WTC11 (cell line): ENCODE measurements around the gene SFRP2. TPM values are rescaled to one million over a fixed set of nuclear protein-coding genes. Genes with fewer than 3 reads are reported as not detected.

Source experiments
- ATAC-seq: fragments of 200-7000 bp; cut with Tn5 transposase; 2 replicates; pipeline ENCODE4 v1.10.0; 2021; ENCODE audit warnings: mild to moderate bottlenecking, moderate library complexity
- CTCF ChIA-PET: fragments of 300-600 bp; sonication (Branson Sonifier 250); formaldehyde crosslinking; loops from one replicate; lab custom pipeline; 2021; ENCODE audit warnings: antibody characterized with exemption; lab: Charles Lee
- POLR2A ChIA-PET: fragments of 350-600 bp; sonication (Branson Sonifier 250); formaldehyde crosslinking; loops from one replicate; lab custom pipeline; 2021; ENCODE audit warnings: antibody characterized with exemption; lab: Charles Lee
- DNase-seq: peaks from one replicate; pipeline ENCODE4 v3.0.0; 2021; ENCODE audit warnings: low spot score
- H3K27ac Mint-ChIP-seq: 2 replicates; pipeline ENCODE4 v1.8.0; 2021; ENCODE audit warnings: mixed read lengths
- H3K27me3 Mint-ChIP-seq: 2 replicates; pipeline ENCODE4 v1.8.0; 2021; ENCODE audit warnings: low read depth, mild to moderate bottlenecking, moderate library complexity, mixed read lengths
- H3K36me3 Mint-ChIP-seq: 2 replicates; pipeline ENCODE4 v1.8.0; 2021; ENCODE audit warnings: mixed read lengths
- H3K4me1 Mint-ChIP-seq: 2 replicates; pipeline ENCODE4 v1.8.0; 2022; ENCODE audit warnings: mixed read lengths
- H3K4me3 Mint-ChIP-seq: 2 replicates; pipeline ENCODE4 v1.8.0; 2021; ENCODE audit warnings: mild to moderate bottlenecking, moderate library complexity, mixed read lengths
- H3K9me3 Mint-ChIP-seq: 2 replicates; pipeline ENCODE4 v1.8.0; 2021; ENCODE audit warnings: mixed read lengths
- E2F5 ChIP-seq: sonication (generic); formaldehyde crosslinking; IDR thresholded peaks from 2 replicates; pipeline ENCODE4 v1.8.1; 2022; ENCODE audit warnings: mild to moderate bottlenecking, moderate library complexity, missing genetic modification reagents
- ELF4 ChIP-seq: sonication (generic); formaldehyde crosslinking; IDR thresholded peaks from 2 replicates; pipeline ENCODE4 v1.8.1; 2022; ENCODE audit warnings: low read depth, mild to moderate bottlenecking, moderate library complexity, missing genetic modification reagents
- ESRRA ChIP-seq: sonication (generic); formaldehyde crosslinking; IDR thresholded peaks from 2 replicates; pipeline ENCODE4 v1.8.1; 2022; ENCODE audit warnings: mild to moderate bottlenecking, missing genetic modification reagents, borderline replicate concordance
- FOXJ3 ChIP-seq: sonication (generic); formaldehyde crosslinking; IDR thresholded peaks from 2 replicates; pipeline ENCODE4 v1.9.0; 2021; ENCODE audit warnings: missing genetic modification reagents, mild to moderate bottlenecking, borderline replicate concordance
- FOXK1 ChIP-seq: sonication (generic); formaldehyde crosslinking; IDR thresholded peaks from 2 replicates; pipeline ENCODE4 v1.8.0; 2022; ENCODE audit warnings: mild to moderate bottlenecking, moderate library complexity, missing genetic modification reagents
- FOXP1 ChIP-seq: sonication (generic); formaldehyde crosslinking; IDR thresholded peaks from 2 replicates; pipeline ENCODE4 v1.8.0; 2022; ENCODE audit warnings: missing genetic modification reagents, mild to moderate bottlenecking, moderate library complexity, borderline replicate concordance
- GRHL2 ChIP-seq: fragments of 250-450 bp; sonication (Bioruptor Pico); IDR thresholded peaks from 2 replicates; pipeline ENCODE4 v1.8.0; 2022; ENCODE audit warnings: mild to moderate bottlenecking, moderate library complexity; ENCODE audit not compliant: insufficient replicate concordance, severe bottlenecking
- NFATC4 ChIP-seq: fragments of 250-450 bp; sonication (Bioruptor Pico); IDR thresholded peaks from 2 replicates; pipeline ENCODE4 v1.9.0; 2021; ENCODE audit warnings: mild to moderate bottlenecking
- NR3C1 ChIP-seq: sonication (generic); formaldehyde crosslinking; conservative IDR thresholded peaks from 2 replicates; pipeline ENCODE4 v1.8.1; 2023; ENCODE audit warnings: low read depth, mild to moderate bottlenecking, missing genetic modification reagents
- PRRX2 ChIP-seq: fragments of 250-450 bp; sonication (Bioruptor Pico); IDR thresholded peaks from 2 replicates; pipeline ENCODE4 v1.8.0; 2021; ENCODE audit warnings: mild to moderate bottlenecking
- RELA ChIP-seq: sonication (generic); formaldehyde crosslinking; IDR thresholded peaks from 2 replicates; pipeline ENCODE4 v1.8.1; 2022; ENCODE audit warnings: missing genetic modification reagents, mild to moderate bottlenecking, borderline replicate concordance
- RORB ChIP-seq: fragments of 250-450 bp; sonication (Bioruptor Pico); IDR thresholded peaks from 2 replicates; pipeline ENCODE4 v1.9.0; 2021; ENCODE audit warnings: mild to moderate bottlenecking
- SP1 ChIP-seq: sonication (generic); formaldehyde crosslinking; conservative IDR thresholded peaks from 2 replicates; pipeline ENCODE4 v1.8.1; 2022; ENCODE audit warnings: missing genetic modification reagents
- TEAD4 ChIP-seq: sonication (generic); formaldehyde crosslinking; IDR thresholded peaks from 2 replicates; pipeline ENCODE4 v1.8.0; 2022; ENCODE audit warnings: mild to moderate bottlenecking, missing genetic modification reagents
- ZNF317 ChIP-seq: sonication (generic); formaldehyde crosslinking; IDR thresholded peaks from 2 replicates; pipeline ENCODE4 v1.8.1; 2023; ENCODE audit warnings: low read depth, mild to moderate bottlenecking, moderate library complexity, missing genetic modification reagents, borderline replicate concordance
- ZNF423 ChIP-seq: fragments of 250-450 bp; sonication (Bioruptor Pico); IDR thresholded peaks from 2 replicates; pipeline ENCODE4 v2.1.2; 2022; ENCODE audit warnings: mild to moderate bottlenecking, moderate library complexity
- ZNF671 ChIP-seq: fragments of 250-450 bp; sonication (Bioruptor Pico); IDR thresholded peaks from 2 replicates; pipeline ENCODE4 v1.8.0; 2021; ENCODE audit warnings: mild to moderate bottlenecking
- total RNA-seq: library from RNA; stranded (reverse); gene quantifications from 3 replicates; pipeline ENCODE4 v1.2.3, GENCODE V29; 2021
- TF ChIP-seq, protein P1 (sequence below): sonication (generic); formaldehyde crosslinking; IDR thresholded peaks from 2 replicates; pipeline ENCODE4 v1.8.1; 2023; ENCODE audit warnings: mild to moderate bottlenecking, missing genetic modification reagents, moderate library complexity
- TF ChIP-seq, protein P2 (sequence below): sonication (generic); formaldehyde crosslinking; IDR thresholded peaks from 2 replicates; pipeline ENCODE4 v1.8.0; 2023; ENCODE audit warnings: missing genetic modification reagents
- TF ChIP-seq, protein P3 (sequence below): sonication (generic); formaldehyde crosslinking; IDR thresholded peaks from 2 replicates; pipeline ENCODE4 v1.8.1; 2022; ENCODE audit warnings: low read depth, mild to moderate bottlenecking, moderate library complexity, missing genetic modification reagents, borderline replicate concordance
- TF ChIP-seq, protein P4 (sequence below): sonication (generic); formaldehyde crosslinking; IDR thresholded peaks from 2 replicates; pipeline ENCODE4 v1.8.1; 2023; ENCODE audit warnings: mild to moderate bottlenecking, missing genetic modification reagents, borderline replicate concordance

The SFRP2 gene
- total RNA-seq, 1 experiment from 2014 or later = 417 TPM

DNA sequence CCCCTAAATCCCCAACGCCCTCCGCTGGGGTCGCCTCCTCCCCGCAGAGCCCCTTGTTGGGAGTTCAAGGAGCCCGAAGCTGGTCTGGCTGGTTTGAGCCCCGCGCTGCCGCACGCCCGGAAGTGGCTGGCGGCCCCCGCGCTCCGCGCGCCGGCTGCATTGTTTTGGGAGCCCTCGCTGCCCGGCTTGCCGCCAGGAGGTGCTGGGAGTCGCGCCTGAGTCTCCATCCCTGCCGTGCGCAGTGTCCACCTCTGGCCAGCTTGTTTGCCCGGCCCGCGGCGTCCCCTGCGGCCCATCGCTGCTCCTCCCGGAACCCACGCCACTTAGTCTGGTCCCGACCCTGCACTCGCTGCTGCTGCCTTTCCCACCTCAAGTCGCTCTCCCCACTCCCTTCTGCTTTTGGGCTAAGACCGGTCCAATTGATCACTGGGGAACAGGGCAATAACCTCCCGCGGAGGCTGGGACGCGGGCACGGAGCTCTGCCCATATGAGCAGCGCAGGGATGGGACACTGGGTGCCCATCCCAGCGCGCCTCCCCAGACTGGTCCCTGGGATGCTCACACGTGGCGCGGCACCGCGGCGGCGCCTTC lies 2.2 kb upstream of the SFRP2 start (continued):
- TF ChIP-seq, protein P1, sequence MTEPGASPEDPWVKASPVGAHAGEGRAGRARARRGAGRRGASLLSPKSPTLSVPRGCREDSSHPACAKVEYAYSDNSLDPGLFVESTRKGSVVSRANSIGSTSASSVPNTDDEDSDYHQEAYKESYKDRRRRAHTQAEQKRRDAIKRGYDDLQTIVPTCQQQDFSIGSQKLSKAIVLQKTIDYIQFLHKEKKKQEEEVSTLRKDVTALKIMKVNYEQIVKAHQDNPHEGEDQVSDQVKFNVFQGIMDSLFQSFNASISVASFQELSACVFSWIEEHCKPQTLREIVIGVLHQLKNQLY (CRISPR knock-in tag) = no peak
- no peak for TF ChIP-seq ZNF317 (CRISPR knock-in tag)
- no peak for TF ChIP-seq ELF4 (CRISPR knock-in tag)
- TF ChIP-seq, protein P2, sequence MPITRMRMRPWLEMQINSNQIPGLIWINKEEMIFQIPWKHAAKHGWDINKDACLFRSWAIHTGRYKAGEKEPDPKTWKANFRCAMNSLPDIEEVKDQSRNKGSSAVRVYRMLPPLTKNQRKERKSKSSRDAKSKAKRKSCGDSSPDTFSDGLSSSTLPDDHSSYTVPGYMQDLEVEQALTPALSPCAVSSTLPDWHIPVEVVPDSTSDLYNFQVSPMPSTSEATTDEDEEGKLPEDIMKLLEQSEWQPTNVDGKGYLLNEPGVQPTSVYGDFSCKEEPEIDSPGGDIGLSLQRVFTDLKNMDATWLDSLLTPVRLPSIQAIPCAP (CRISPR knock-in tag) = peak; percentile 39; the same call in 1 of the 2 replicates
- no peak for TF ChIP-seq NR3C1 (CRISPR knock-in tag)
- TF ChIP-seq TEAD4 (CRISPR knock-in tag) = 0 out of 2 replicates have a peak, but pooled peaks have one; percentile 8
- TF ChIP-seq ZNF423 = peak; percentile 61
- TF ChIP-seq RORB (CRISPR knock-in tag) = no peak
- no peak for TF ChIP-seq FOXJ3 (CRISPR knock-in tag)
- peak; percentile 52; the same call in 1 of the 2 replicates for TF ChIP-seq ESRRA (CRISPR knock-in tag)
- TF ChIP-seq, protein P3, sequence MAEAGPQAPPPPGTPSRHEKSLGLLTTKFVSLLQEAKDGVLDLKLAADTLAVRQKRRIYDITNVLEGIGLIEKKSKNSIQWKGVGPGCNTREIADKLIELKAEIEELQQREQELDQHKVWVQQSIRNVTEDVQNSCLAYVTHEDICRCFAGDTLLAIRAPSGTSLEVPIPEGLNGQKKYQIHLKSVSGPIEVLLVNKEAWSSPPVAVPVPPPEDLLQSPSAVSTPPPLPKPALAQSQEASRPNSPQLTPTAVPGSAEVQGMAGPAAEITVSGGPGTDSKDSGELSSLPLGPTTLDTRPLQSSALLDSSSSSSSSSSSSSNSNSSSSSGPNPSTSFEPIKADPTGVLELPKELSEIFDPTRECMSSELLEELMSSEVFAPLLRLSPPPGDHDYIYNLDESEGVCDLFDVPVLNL (CRISPR knock-in tag) = peak; percentile 49; the same call in 1 of the 2 replicates
- TF ChIP-seq ZNF671 = no peak
- 0 out of 2 replicates have a peak, but pooled peaks have one; percentile 57 for TF ChIP-seq FOXP1 (CRISPR knock-in tag)
- TF ChIP-seq PRRX2 = peak; percentile 13; the same call in 1 of the 2 replicates
- peak; percentile 67; the same call in 1 of the 2 replicates for TF ChIP-seq SP1 (CRISPR knock-in tag)
- TF ChIP-seq, protein P4, sequence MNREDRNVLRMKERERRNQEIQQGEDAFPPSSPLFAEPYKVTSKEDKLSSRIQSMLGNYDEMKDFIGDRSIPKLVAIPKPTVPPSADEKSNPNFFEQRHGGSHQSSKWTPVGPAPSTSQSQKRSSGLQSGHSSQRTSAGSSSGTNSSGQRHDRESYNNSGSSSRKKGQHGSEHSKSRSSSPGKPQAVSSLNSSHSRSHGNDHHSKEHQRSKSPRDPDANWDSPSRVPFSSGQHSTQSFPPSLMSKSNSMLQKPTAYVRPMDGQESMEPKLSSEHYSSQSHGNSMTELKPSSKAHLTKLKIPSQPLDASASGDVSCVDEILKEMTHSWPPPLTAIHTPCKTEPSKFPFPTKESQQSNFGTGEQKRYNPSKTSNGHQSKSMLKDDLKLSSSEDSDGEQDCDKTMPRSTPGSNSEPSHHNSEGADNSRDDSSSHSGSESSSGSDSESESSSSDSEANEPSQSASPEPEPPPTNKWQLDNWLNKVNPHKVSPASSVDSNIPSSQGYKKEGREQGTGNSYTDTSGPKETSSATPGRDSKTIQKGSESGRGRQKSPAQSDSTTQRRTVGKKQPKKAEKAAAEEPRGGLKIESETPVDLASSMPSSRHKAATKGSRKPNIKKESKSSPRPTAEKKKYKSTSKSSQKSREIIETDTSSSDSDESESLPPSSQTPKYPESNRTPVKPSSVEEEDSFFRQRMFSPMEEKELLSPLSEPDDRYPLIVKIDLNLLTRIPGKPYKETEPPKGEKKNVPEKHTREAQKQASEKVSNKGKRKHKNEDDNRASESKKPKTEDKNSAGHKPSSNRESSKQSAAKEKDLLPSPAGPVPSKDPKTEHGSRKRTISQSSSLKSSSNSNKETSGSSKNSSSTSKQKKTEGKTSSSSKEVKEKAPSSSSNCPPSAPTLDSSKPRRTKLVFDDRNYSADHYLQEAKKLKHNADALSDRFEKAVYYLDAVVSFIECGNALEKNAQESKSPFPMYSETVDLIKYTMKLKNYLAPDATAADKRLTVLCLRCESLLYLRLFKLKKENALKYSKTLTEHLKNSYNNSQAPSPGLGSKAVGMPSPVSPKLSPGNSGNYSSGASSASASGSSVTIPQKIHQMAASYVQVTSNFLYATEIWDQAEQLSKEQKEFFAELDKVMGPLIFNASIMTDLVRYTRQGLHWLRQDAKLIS (CRISPR knock-in tag) = peak; percentile 28; the same call in 1 of the 2 replicates
- no peak for TF ChIP-seq GRHL2 (CRISPR knock-in tag)
- TF ChIP-seq E2F5 (CRISPR knock-in tag) = no peak

GRCh38 chr4:153790500-153790865 lies 1.6 kb upstream of the SFRP2 start:
- Mint-ChIP-seq H3K27ac (peak overlapping the region; percentile 99), H3K36me3 (peaks cover 29% of the 10 kb centered on the region), H3K4me3 (peak overlapping the region; percentile 98), H3K4me1 (peaks cover 44% of the 10 kb centered on the region), H3K9me3 (no peaks in the 10 kb centered on the region), H3K27me3 (no peaks in the 10 kb centered on the region; the same call in 1 of the 2 replicates)
- POLR2A ChIA-PET = interaction anchor here (0.7 to 2.6 kb wide), 8 partner anchors 9 to 661 kb away, joined by 3 to 17 read pairs (median 4); no protein-coding TSS in a partner anchor
- CTCF ChIA-PET = interaction anchor here (0.8 to 3.7 kb wide), 14 partner anchors 9 to 711 kb away, joined by 3 to 47 read pairs (median 6); no protein-coding TSS in a partner anchor
- TF ChIP-seq NFATC4 (CRISPR knock-in tag) (0 out of 2 replicates have a peak, but pooled peaks have one; percentile 8), ZNF671 (peak; percentile 33), FOXK1 (0 out of 2 replicates have a peak, but pooled peaks have one; percentile 8), GRHL2 (CRISPR knock-in tag) (no peak), RELA (CRISPR knock-in tag) (no peak)
- DNase-seq (no peak), ATAC-seq (no peak)
